Measurements from ENCODE around the gene DLG2.

The DLG2 gene

DNA sequence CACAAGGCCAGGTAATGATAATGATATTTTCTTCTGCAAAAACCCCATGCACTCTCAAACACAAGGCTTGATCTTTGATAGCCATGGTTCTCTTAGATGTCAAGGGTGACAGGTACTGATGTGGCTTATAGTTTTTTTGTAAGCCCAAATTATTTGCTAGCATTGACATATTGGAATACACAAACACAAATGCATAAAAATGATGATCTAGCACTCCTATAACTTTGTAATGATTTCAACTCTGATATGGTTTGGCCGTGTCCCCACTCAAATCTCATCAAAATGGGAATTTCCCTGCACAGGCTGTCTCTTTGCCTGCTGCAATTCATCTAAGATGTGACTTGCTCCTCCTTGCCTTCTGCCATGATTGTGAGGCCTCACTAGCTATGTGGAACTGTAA lies 1768.5 kb downstream of the DLG2 start:
- DNase-seq = no peak

DNA sequence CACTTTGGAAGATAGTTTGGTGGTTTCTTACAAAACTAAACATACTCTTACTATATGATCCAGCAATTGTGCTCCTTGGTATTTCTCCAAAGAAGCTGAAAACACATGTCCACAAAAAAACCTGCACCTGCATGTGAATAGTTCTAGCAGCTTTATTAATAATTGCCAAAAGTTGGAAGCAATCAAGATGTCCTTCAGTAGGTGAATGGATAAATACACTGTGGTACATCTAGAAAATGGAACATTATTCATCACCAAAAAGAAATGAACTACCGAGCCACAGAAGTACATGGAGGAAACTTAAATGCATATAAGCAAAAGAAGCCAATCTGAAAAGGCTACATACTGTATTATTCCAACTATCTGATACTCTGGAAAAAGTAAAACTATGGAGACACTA lies 1771.9 kb downstream of the DLG2 start:
- DNase-seq = no peak

DNA sequence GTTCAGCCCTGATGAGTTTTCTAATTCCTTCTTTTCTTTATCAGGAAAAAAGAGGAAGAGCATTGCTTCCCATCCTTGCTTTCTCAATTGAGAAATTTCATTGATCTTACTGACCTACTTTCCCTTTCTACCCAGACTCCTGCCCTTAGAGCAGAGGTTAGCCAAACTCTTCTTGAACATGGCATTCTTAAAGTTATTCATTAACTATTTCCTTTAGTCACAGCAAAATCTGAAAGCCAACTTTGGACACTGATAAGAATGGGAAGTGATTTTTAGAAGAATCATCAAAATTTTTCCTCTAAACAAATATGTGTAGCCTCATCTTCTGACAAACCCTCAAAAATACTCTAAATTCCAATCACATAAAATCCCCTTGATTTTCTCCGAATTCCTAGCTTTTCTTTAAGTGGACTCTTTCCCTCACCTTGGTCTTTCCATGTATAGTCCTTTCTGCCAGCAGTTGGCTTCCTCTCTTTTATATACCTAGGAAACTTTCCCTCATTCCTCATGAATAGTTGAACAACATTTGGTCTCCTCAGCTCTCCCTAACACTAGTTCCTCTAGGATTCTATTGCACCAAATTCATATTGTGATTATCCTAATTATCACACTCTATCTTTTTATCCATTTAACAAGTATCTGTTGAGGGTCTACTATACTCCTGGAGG lies 1774.2 kb downstream of the DLG2 start:
- no peak for DNase-seq

GRCh38 chr11:83852012-83852411 lies 1775.1 kb downstream of the DLG2 start:
- no peak for DNase-seq

DNA sequence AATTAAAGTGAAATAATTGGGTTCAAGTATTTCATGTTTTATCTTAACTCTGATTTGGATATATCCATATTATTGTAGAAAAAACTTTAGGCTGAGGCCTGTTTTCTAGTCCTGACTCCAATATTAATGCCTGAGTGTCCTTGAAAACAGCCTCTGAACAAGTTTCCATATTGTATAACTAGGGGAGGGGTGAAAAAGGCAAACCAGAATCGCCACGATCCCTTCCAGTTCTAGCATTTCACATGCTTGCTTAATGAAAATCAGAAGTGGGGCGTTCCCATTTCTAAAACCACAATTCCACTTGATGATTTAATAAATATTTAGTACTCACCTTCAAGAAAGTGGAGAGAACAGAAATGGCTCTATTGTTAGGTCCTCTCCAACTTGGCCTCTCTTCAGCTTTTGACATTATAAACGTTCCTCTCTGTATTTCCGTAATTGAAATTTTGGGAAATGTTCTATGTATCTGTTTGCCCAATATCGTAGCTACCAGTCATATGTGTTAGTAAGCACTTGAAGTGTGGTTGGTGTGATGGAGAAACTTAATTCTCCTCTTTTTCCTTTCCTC lies 1779.6 kb downstream of the DLG2 start:
- DNase-seq = no peak

- DNase-seq = no peak
Measured at GRCh38 chr11:83845797-83846196, 1781.3 kb downstream of the DLG2 start.

DNA sequence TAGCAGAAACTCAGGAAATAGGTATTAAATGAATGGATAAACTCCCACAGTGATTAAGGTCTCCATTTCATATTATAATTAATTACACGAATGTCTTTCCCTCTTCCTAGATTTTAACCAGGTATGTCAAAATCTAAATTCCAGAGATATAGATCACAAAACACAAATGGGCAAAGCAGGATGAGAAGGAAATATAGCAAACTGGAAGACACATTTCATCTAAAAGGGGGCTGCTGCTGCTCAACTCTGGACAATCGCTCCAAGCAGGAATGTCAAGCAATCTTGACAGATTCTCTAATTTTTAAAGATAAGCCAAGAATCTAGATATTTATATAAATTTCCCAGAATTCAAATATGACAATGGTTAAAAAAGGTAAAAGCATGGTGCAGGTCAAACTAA lies 1786.8 kb downstream of the DLG2 start:
- DNase-seq = no peak

DNA sequence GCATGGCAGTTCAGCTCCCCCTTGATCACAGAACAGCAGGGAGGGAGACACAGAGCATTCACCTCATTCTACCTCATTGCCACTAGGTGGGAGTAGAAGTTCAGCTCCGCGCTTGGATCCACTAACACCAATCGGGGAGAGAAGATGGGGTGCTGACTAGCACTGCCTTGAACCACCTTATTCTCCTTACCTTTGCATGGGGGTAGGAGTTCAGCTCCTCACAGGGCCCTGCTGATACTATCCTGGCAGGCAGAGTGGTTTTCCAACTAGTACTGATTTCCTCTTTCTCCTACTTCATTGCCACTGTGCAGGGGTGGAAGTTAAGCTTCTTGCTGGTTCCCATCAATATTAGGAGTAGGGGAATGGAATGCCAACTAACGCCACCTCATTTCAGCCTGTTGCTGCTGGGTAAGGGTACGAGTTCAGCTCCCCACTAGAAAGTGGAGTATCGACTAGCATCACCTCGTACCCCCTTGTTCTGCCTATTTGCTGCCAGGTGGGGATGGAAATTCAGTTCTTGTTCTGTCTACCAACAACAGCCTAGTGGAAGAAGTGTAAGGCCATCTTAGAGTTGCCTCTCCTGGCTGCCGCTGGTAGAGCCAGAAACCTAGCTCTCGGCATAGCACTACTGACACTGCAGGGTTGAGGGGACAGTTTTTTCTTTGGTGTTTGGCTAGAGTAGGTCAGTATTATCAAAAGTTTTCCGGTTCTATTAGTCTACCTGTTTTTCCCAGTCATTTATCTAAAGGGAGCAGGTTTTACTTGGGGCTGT lies 1790.1 kb downstream of the DLG2 start:
- DNase-seq = peak; percentile 6

DNA sequence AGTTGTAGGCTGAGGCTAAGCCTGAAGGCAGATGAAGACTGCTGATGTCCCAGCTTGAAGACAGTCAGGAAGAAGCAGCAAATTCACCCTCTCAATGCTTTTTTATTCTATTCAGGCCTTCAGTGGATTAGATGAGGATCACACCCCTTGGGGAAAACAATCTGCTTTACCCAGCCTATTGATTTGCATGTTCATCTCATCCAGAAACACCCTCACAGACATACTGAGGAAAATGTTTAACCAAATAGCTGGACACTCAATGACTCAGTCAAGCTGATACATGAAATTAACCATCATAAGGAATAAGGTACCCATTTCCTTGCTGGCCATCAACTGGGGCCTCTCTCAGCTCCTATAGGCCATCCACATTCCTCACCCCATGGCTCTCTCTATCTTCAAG lies 1791.1 kb downstream of the DLG2 start:
- DNase-seq = no peak

- DNase-seq = no peak
Measured at GRCh38 chr11:83835423-83835822, 1791.7 kb downstream of the DLG2 start.

- no peak for DNase-seq
Measured at GRCh38 chr11:83831929-83832328, 1795.2 kb downstream of the DLG2 start.

DNA sequence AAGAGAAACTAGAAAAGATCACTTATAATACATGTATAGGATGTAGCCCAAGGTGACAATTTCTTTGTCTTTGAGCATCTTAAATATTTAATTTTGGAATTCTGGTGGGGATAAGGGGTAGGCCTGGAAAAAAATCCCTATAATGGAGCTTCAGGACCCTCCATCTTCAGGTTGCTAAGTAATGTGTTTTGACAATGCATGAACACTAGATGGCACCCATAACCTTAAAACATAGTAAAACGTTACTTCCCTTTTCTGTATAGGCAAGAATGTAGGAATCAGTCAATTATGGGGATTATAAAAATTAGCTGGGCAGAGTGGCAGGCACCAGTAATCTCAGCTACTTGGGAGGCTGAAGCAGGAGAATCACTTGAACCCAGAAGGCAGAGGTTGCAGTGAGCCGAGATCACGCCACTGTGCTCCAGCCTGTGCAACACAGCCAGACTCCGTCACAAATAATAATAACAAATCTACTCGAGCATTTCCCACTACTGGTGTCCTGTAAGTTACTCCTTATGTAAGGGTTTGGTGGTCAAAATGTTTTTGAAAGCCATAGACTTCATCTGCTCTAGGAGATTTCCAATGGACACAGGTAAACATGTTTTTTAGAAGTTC lies 1799.1 kb downstream of the DLG2 start:
- DNase-seq = no peak

GRCh38 chr11:83827520-83827919 lies 1799.6 kb downstream of the DLG2 start:
- no peak for DNase-seq

GRCh38 chr11:83826078-83826477 lies 1801.1 kb downstream of the DLG2 start:
- no peak for DNase-seq

GRCh38 chr11:83823461-83824025 lies 1803.6 kb downstream of the DLG2 start:
- no peak for DNase-seq

GRCh38 chr11:83819931-83820549 lies 1807.1 kb downstream of the DLG2 start:
- no peak for DNase-seq

DNA sequence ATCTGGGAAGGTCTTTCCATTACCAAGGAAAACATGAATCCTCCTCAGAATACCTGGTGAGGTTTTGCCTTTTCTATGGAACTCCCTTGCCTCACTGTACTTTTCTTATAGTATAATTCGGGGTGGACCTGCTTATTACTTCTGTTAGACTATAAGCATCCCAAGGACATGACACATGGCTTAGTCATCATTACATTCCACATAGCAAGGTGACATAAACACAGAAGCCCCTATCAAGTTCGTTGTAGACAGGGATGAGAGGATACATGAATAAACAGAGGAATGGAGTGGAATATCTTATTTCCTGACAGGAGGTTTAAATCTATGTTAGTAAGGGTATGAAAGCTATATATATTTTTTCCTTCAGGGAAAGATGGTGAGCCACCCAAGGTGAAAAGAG lies 1808.8 kb downstream of the DLG2 start:
- no peak for DNase-seq

DNA sequence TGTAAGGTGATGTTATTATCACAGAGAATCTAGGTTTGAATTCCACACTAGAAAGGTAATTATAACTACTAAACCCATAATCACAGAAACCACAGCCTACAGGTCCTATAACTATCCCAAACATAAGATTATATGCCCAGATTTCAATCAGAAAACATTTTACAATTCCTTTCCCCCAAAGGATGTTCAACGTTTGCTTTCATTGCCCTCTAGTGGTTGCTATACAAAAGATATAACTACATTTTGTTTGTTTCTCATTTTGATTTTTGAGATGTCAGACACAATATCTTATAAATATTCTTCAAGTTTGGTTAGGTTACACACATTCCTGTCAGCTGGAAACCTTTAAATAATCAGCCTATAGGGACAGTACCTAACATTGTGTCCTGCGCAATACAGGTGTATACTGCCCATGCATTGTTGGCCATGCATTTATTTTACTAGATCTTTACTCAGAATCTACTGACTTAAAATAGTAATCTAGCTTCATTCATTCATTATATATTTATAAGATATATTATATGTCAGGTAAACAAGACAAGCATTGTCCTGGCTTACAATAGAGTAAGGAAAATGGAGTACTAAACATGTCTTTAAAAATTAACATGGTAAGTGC lies 1810.5 kb downstream of the DLG2 start:
- DNase-seq = no peak

DNA sequence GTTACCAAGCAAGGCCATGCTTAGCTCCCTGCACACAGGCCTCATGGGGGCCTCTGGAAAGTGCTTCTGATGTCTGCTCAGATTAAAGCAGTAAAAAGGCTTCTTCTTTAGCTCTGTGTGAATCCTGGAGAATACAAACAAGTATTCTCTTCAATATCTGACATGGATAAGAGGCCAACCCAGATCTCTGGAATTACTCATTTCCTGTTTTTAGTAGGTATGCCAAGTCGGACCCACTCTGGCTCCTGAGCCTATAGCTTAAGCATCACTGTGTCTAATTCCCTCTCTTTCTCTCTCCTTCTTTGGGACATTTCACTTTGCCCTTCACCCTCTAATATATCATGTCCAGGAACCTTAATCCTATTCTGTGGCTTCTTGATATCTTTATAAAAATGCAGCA lies 1811.4 kb downstream of the DLG2 start:
- no peak for DNase-seq

GRCh38 chr11:83813296-83813695 lies 1813.8 kb downstream of the DLG2 start:
- DNase-seq = no peak

- DNase-seq = no peak
Measured at GRCh38 chr11:83809274-83809673, 1817.9 kb downstream of the DLG2 start.

DNA sequence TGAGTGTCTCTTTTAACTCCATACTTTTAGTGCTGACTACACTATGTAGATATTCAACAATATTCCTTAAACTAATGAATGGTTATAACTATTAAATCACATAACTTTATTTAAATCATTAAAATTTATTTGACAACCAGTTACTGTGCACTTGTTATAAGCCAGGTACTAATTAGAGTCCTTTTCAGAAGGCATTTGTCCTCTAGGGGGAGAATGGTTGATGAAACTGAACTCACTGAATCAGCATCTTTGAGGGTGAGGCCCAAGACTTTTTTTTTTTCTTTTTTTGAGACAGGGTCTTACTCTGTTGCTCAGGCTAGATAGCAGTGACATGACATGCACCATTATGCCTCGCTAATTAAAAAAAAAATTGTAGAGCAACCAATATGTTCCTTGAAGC lies 1825.3 kb downstream of the DLG2 start:
- DNase-seq = no peak

GRCh38 chr11:83793310-83793709 lies 1833.8 kb downstream of the DLG2 start:
- no peak for DNase-seq

Data from NCI-H2107 (cell line).